HS-27A (cell line): ENCODE measurements around the gene XPR1.
"Not testable (repeated sequence)": the region's sequence is repeated elsewhere in the genome, so short reads cannot be mapped to it uniquely, and the experiment has no call there.

Experiments
- DNase-seq: peaks from one replicate; pipeline ENCODE4 v3.0.0-alpha.2; 2012; ENCODE audit warnings: low read depth, missing footprints

The XPR1 gene

DNA sequence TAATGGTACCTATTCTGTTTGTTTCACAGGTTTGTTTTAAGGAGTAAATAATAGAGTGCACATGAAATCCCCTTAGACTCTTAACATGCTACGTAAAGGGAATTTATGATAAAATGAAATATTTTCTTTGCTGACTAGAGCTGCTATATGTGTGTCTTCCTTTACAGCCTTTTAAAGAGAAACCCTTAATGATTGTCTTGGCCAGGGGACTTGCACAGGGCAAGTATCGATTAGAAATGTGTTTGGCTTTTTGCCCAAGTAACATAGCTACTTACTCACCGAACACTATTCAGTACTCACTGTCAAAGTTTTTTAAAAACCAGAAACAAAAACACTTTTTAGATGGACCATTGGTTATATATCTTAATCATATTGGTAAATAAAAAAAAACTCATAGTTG is 209.6 kb downstream of the XPR1 start:
- no peak for DNase-seq

DNA sequence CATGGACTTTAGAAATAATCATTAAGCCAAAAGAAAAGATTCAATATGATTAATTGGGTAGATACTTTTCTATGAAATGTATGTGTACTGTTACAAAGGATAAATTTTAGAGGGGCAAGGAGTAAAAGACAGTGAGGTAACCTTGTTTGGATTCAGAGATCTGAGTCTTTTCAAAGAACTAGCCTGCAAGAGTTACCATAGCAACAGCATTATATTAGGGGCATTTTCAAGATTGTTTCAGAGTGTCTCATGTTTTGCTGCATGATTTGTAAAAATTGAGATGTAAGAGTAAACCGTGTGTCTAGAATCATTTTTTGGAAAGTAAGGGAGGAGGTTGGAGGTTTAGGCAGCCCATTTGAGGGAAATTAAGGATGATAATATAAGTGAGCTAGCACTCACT is 210.2 kb downstream of the XPR1 start:
- peak; percentile 22 for DNase-seq

DNA sequence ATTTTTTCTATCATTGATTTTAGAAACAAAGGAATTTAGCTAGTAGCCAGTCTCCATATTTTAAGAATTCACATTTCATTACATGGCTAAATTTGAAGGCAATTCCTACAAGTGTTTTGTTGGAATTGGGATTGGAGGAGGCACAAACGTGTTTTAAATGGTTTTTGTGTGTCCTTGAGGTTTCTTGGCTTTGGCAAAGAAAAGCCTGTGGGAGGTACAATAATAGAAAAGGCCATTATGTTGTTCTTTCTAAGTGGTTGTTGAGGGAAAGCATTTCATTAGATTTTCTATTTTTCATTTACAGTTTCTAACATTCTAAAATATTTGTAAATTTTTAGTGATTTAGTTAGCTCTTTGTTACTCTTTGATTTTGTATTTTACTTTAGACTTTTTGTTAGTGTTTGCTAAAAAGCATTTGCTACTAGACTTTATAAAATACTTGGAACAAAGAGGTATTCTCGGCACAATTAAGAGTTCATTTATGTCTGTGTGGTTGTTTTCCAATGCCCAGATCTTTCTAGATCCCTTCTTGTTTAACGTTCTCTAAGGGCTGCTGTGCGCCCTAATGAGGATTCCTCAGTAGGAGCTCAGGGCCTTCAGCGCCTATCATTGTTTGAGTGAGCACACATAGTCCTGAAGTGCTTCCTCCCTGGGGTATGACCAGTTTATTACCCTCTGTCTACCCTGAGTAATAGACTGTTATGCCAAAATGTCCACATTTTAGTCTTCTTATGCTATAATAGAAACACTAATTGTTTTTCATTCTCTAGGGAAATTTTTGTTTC is 210.9 kb downstream of the XPR1 start:
- no peak for DNase-seq

DNA sequence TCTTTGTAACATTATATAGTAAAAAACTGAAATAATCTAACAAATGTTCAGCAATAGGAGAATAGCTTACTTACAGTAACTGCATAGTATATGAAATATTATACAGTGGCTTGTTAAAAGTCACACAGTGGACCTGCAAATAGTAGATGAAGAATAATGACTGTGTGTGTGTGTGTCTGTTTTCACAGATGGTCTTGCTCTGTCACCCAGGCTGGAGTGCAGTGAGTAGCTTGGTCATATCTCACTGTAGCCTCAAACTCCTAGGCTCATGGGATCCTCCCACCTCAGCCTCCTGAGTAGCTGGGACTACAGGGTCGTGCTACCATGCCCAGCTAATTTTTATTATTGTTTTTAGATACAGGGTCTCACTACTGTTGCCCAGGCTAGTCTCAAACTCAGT is 213.5 kb downstream of the XPR1 start:
- no peak for DNase-seq

DNA sequence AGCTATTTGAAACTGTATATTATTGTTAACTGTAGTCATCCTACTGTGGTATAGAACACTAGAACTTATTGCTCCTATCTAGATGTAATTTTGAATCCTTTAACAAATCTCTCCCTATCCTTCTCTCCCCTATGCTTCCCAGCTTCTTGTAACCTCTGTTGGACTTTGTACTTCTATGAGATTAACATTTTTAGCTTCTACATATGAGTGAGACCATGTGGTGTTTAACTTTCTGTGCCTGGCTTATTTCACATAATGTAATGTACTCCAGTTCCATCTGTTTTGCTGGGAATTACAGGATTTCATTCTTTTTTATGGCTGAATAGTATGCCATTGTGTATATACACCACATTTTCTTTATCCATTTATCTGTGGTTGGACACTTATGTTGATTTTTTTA is 216.4 kb downstream of the XPR1 start:
- DNase-seq: no peak

DNA sequence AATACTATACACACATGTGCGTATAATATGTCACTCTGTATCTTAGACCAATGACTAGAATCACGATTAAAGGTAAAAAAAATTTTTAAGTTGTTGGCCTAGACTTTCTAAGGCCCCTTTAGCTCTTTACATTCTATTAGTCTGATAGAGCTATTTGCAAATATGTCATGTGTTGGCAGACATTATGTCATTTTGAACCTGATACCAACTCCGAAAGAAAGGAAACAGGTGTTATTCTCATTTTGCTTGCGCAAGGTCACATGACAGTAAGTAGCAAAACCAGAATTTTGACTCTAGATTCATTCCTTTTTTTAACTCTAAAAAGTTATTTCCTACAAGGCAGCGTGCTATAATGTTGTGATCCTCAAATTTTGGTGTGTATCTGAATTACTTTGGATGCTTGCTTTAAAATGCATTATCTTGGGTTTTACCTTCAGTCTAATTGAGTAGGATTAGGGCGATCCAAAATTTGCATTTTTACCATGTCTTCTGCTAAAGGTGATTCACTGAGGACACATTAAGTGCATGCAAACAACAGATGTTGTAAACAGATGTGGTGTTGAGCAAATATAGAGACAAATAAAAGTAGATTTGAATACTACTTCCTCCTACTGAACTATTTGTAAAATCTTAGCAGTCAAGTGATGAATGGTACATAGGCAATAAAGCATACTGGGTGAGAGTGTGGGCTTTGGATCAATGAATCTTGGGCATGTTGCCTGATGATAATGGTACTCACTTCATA is 217.4 kb downstream of the XPR1 start:
- DNase-seq: no peak

DNA sequence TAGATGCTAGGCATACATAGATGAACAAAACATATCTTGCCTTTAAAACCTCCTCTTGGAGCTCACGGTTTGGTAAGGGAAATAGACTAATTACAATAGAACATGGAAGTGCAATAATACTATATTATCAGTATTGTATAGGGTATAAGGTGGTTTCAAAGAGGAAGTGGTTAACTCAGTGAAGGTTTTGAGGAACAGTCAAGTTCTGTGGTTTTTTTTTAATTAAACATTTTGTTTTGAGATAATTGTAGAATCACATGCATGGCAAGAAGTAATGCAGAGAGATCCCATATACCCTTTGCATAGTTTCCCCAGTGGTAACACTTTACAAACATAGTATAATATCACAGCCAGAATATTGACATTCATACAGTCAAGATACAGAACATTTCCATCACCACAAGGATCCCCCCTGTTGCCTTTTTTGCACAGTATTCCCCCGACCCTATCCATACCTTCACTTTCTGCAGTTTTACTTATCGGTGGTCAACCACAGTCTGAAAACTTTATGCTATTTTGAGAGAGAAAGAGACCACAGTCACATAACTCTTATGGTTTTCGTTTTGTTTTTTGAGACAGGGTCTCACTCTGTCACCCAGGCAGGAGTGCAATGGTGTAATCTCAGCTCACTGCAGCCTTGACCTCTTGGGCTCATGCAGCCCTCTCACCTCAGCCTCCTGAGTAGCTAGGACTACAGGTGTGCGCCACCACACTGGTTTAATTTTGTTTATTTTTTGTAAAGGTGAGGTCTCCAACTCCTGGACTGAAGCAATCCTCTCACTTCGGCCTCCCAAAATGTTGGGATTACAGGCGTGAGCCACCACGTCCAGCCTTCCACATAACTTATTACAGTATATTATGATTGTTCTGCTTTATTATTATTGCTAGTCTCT is 220.4 kb downstream of the XPR1 start:
- no peak for DNase-seq

DNA sequence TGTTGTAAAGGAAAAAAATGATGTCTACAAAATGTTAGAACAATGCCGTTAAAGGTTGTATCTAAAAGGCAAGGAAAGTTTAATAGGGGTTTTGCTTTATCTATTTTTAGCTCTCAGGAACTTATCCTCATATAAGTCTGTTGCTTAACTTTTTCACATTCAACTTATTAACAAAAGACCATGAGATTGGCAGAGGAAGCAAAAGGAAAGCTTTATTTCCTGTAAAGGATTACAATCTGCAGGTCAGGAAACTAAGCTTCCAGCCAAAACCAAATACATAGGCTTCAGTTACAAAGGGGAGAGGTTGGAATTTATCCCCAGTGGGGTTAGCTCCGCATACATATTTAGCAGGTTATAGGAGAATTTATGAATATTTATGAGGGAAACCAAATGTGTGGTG is 222.2 kb downstream of the XPR1 start:
- no peak for DNase-seq

DNA sequence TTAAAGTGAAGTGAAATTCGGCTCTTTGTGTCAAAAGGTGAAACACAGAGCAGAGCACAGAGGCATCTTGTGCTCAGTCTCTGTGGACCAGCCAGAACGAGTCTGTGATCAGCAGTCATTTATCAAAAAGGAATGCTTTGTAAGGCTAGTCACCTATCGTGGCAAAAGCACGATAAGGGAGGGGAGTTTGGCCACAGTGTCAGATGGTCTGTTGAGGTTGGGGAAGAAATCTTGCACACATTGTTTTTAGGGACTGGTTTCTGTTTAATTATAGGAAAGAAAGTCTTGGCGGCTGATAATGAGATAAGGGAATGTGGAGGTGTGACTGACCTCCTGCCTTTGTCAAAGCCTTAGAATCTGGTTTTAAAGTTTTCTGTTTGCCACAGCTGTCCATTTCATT is 222.6 kb downstream of the XPR1 start:
- no peak for DNase-seq

DNA sequence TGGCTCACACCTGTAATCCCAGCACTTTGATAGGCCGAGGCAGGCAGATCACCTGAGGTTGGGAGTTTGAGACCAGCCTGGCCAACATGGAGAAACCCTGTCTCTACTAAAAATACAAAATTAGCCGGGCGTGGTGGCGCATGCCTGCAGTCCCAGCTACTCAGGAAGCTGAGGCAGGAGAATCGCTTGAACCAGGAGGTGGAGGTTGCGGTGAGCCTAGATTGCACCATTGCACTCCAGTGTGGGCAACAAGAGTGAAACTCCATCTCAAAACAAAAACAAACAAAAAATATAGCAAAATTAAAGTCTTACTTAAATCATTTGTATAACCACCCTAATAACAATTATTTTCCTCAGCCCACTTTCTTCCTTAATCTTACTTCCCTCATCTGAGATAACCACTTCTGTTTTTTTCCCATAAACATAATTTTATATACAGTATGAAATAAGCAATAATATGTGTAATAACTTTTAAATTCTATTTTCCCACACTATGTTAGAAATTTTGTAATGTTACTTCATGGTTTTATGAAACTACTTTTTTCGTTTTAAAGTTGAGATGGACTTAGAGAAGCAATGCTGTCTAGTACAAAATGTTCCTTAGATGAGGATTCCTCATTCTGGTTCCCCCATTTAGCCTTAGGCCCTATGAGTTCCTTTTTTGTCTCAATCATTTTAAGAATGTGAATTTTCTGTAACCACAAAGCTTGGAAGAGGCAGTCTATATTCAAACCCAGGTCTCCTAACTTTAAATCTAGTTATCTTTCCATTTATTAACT is 226.3 kb downstream of the XPR1 start:
- not testable (repeated sequence) for DNase-seq

DNA sequence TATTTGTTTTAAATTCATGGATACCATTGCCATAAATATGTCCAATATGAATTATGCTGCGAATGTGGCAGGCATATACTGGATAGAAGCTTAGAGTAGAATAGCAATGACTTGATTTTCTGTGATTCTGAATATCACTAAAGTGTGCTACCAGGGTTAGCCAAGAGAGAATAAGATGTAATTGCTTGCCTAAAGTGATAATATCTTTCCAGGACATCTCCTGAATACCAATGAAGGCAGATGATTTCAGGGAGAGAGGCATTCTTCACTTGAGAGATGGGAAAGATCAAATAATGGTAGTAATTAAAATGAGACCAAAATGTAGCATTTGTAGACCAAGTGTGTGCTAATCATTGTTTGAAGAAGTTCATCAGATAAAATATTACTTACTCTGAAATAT is 227.5 kb downstream of the XPR1 start:
- no peak for DNase-seq

DNA sequence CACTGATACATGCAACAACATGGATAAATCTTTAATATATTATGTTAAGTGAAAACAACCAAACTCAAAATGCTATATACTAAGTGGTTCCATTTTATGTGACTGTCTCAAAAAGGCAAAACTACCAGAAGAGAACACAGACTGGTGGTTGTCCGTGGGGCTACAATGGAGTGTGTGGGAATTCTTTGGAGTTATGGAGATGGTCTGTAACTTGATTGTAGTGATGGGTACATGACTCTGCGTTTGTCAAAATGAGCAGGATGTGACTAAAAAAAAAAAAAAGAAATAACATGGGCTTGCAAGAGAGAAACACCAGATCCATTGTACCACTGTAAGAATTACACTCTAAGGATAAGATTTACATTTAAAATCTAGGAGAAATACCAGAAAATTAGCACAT is 228.7 kb downstream of the XPR1 start:
- no peak for DNase-seq

DNA sequence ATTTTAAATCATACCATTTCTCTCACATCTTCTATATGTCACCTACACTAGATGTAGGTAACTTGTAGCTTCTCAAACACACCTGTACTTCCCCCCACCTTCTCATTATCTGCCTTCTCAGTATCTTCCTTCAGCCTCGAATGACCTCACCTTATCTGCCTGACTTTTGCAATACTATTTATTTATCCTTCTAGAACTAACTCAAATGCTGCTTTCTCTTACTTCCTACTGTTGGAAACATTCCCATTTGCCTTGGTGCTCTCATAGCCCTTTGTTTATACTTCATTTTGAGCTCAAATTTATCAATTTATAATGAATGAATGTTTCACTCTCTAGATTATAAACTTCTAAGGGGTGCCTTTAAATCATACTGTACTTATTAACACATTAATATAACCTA is 230.5 kb downstream of the XPR1 start:
- DNase-seq: no peak

DNA sequence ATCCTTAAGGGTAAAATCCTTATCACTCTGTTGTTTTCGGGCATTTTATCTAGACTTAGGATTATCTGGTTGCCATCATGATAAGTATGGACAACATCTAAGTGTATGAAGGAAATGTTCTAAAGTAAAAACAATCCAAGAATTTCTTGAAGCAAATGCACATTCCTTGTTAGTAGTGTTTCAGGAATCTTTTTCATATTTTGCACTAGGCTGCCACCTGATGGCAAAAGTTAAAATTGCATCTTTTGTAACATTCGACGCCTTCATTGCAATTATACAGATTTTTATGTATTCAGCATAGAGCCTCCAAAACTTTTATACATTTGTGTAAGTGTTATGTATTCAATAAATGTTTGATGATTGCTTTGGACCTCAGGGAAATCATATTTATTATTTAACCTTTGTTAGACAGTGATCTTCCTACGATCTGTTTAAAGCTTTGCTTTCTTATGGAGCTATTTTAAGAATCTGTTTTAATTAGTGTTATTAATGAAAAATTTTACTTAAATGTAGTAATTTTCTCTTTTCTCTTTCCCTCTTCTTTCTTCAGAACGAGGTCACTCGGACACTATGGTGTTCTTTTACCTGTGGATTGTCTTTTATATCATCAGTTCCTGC is 231.4 kb downstream of the XPR1 start:
- peak; percentile 43 for DNase-seq

DNA sequence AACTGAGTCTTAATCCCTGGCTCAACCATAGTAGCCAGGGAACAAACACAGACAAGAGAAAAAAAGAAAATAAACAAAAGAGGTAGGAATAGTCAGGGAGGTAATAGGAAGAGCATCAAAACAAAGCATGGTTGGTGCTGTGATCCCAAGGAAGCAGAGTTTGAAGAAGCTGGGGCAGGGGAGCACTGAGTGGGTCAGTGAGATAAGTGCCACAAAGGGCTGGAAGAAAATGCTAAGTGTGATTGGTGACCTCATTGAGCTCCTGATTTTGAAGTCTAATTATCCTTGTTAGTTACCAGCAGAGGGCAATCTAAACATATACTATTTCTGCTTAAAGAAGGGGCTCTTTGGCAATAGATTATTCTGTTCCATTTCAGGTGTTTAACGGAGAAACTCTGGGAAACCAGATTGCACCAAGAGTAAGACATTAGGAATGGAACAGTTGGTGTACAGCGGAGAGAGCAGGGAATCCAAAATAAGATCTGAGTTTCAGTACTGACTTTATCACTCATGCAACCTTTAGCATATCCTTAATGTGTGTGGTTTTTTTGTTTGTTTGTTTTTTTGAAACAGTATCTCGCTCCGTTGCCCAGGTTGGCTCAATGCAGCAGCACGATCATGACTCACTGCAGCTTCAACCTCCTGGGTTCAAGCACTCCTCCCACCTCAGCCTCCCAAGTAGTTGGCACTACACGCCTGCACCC is 250.1 kb downstream of the XPR1 start:
- no peak for DNase-seq

DNA sequence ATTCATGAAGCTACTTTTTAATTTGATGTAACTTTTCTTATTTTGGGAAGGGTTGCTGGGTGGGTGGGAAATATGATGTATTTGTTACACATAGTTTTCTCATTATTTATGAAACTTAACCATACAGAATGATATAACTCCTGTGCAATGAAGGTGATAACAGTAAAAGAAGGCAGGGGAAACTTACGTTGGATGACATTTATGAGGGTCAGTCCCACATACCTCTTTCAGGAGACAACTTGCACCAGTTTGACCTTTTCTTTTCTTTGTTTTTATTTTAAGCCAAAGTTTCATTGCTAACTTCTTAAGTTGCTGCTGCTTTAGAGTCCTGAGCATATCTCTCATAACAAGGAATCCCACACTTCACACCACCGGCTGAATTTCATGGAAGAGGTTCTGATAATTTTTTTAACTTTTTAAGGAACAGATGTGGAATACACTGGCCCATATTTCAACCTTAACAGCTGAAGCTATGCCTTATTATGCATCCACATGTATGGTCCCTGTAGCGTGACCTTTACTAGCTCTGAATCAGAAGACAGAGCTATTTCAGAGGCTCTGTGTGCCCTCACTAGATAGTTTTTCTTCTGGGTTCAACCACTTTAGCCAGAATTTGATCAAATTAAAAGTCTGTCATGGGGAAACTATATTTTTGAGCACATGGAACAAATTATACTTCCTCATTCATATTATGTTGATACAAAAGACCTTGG is 252.9 kb downstream of the XPR1 start:
- no peak for DNase-seq

DNA sequence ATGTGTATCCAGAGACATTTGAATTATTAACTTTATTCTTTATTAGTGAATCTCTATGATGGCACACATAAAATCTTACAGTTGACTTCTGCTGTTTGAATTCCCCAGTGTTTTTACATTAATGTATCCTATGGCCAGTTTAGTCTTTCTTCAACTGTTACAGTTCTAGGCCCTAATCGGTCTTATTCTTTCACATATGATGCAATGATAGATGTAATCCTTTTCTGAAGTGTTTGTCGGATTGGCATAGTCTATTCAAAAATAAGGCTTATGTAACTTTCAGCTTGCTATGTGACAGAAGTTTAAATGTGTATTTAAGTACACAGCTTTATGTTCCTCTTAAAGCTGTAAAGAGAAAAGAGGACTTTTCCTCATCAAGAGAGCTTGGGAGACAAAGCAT is 254.5 kb downstream of the XPR1 start:
- no peak for DNase-seq

DNA sequence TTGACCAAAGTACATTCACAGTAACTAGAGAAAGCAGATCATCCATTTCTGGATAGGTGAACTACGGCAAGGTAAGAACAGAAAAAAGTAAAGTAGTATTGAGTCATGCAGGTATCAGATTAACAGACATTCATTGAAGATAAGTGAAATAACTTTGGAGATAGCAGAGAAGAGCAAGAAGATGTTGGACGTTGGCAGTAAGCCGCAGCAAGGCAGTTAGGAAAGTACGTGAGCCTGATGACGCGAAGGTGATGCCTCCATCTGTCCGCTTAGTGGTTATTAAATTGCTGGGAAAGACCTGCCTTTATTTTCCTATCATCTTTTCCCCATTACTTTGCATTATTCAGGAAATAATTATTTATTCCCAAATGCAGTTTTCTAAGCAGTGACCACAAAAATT is 256.0 kb downstream of the XPR1 start:
- DNase-seq: no peak

DNA sequence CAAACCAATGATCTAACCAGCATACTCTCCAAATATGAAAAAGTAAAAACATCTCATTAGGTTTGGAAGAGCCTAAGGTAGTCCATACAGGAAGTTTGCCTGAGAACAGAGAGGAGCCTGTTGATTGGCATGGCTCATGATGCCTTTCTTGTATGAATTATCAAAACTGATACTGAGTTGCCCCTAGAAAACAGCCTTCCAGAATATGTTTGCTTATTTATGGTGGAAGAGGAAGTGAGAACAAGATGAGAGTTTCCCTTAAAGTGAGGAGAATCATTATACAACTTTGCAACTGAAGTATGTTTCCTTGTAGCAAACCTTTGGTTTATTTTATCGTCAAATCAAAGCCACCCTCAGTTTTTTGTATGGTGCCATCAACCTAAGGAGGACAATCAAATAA is 257.0 kb downstream of the XPR1 start:
- DNase-seq: no peak

DNA sequence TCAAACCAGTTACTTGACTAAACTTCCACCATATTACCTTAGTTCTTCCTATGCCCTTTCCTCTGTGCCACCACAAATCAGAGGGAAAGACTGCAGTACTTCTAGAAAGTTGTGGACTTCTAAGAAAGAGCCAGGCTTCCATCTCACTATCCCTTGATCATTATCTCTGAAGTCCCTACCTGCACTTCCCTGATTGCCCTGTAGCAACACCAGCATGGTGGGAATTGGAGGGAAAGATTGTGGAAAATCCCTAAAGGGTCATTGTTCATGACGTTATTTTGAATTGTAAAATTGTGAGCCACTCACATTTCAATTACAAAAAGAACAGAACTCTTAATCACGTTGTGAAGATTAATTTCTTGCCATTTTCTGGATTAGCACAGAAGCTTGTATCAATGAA is 257.5 kb downstream of the XPR1 start:
- DNase-seq: no peak
